HG03159 (cell line): ENCODE data around the gene TOGARAM1.

Source experiments
- ATAC-seq: cut with Tn5 transposase; IDR thresholded peaks from one replicate; pipeline ENCODE4 v1.9.1; 2021; ENCODE audit warnings: mild to moderate bottlenecking, moderate library complexity; ENCODE audit not compliant: unreplicated experiment

The TOGARAM1 gene

GRCh38 chr14:45083976-45084722 lies 122.2 kb downstream of the TOGARAM1 start, which contains the start of gene PRPF39:
Gene PRPF39 (plus strand): TSS chr14:45084116. CDS start chr14:45095240, 11,124 bp downstream.
- ATAC-seq = peak; percentile 89

DNA sequence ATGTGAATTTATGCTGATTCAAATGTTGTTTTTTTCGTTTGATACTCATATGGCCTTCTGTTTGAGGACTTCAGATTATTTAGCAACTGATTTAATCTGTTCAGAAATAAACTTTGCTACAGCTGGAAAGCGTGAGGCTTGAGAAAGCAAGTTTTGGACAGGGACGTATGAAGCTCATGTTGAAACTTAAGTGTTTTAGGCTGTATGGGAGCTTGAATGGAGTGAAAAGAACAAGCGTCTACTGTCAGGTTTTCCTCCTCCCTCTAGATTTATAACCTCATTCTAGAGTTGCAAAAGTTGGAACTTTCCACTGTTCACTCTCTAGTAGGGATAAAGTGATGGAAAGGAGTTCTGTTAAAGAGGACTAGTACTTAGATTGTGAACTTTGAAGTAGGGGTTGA lies 123.0 kb downstream of the TOGARAM1 start:
- no peak for ATAC-seq

- ATAC-seq = peak; percentile 68
These were observed 127.8 kb downstream of the TOGARAM1 start for GRCh38 chr14:45089813-45090212.

GRCh38 chr14:45091710-45092109 lies 129.7 kb downstream of the TOGARAM1 start:
- ATAC-seq = no peak

DNA sequence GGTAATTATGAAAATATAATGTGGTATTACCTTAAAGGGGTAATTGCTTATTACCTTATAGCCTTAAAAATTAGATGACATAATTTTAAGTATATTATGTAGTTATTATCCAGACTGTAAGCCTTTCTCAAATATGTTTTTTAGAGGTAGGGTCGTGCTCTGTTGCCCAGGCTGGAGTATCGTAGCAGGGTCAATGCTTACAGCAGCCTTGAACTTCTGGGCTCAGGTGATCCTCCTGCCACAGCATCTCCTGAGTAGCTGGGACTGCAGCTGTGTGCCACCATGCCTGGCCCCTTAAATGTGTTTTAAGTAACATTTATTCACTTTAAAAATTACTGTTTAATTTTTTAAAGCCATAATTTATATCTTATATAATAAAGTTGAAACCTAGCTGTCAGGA lies 132.3 kb downstream of the TOGARAM1 start:
- no peak for ATAC-seq

DNA sequence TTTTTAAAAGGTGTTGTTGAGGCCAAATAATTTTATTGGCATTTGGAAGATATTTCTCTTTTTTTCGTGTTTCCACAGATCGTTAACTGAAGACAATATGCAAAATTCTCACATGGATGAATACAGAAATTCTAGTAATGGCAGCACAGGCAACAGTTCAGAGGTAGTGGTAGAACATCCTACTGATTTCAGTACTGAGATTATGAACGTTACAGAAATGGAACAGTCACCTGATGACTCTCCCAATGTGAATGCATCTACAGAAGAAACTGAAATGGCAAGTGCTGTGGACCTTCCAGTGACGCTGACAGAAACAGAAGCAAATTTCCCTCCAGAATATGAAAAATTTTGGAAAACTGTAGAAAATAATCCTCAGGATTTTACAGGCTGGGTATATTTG lies 133.2 kb downstream of the TOGARAM1 start:
- no peak for ATAC-seq

- no peak for ATAC-seq
These were observed 134.2 kb downstream of the TOGARAM1 start for GRCh38 chr14:45096218-45096617.

DNA sequence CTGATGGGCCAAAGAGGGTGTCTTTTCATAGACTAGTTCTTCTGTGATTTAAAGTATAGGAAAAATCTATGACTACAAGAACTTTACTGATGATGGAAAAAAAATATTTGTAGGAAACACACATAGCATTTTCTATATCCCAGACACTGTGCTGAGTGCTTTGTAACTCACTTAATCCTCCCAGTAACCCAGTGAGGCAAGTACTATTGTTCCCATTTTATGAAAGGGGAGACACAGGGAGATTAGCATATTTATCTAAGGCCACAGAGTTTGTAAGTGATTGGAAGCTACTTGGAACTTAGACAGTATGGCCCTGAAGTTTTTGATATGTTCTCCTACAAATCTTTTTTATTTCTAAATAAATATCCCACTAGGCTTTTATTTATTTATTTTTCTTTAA lies 141.8 kb downstream of the TOGARAM1 start:
- ATAC-seq = no peak

- ATAC-seq = no peak
These were observed 142.6 kb downstream of the TOGARAM1 start for GRCh38 chr14:45104561-45104960.

- ATAC-seq = no peak
These were observed 151.1 kb downstream of the TOGARAM1 start for GRCh38 chr14:45112896-45113781.

GRCh38 chr14:45114327-45114726 lies 152.3 kb downstream of the TOGARAM1 start:
- no peak for ATAC-seq

GRCh38 chr14:45118594-45118993 lies 156.6 kb downstream of the TOGARAM1 start:
- no peak for ATAC-seq

GRCh38 chr14:45120096-45120495 lies 158.1 kb downstream of the TOGARAM1 start:
- no peak for ATAC-seq

GRCh38 chr14:45123271-45123670 lies 161.3 kb downstream of the TOGARAM1 start:
- ATAC-seq = no peak
